Large intestine (tissue), 3 donors: ENCODE data around the gene KAZN. TPM values are rescaled to one million over a fixed set of nuclear protein-coding genes. Genes with fewer than 3 reads are reported as not detected.

Experiments used
- DNase-seq, 2 donors: peaks; one replicate each; pipeline versions ENCODE4 v3.0.0 to v3.0.0-alpha.2; 2013
- H3K27ac ChIP-seq: one replicate; pipeline ENCODE4 v1.5.1; 2013; ENCODE audit warnings: low read length
- H3K27me3 ChIP-seq: 2 replicates; pipeline ENCODE4 v1.6.1; 2013; ENCODE audit warnings: low read length; ENCODE audit not compliant: control insufficient read depth, insufficient read depth
- H3K36me3 ChIP-seq: 2 replicates; pipeline ENCODE4 v1.6.1; 2013; ENCODE audit warnings: low read length; ENCODE audit not compliant: control insufficient read depth, insufficient read depth
- H3K4me1 ChIP-seq: one replicate; pipeline ENCODE4 v1.6.1; 2013; ENCODE audit warnings: low read length; ENCODE audit not compliant: control insufficient read depth, insufficient read depth
- H3K4me3 ChIP-seq: one replicate; pipeline ENCODE4 v1.5.1; 2013; ENCODE audit warnings: low read length
- H3K9me3 ChIP-seq: one replicate; pipeline ENCODE4 v1.6.1; 2013; ENCODE audit warnings: mild to moderate bottlenecking, low read depth, low read length, moderate library complexity; ENCODE audit not compliant: control insufficient read depth
- WGBS: methylation state at CpG from one replicate; pipeline ENCODE4 v1.1.5; 2013; ENCODE audit warnings: low lambda C conversion rate; ENCODE audit not compliant: insufficient coverage; 5-methylcytosine and 5-hydroxymethylcytosine counted together
- polyA plus RNA-seq: library from polyadenylated mRNA; unstranded; fragments of 120-200 nt; gene quantifications from one replicate; pipeline ENCODE4 v1.2.1, GENCODE V29; 2013

The KAZN gene
- polyA plus RNA-seq, 1 donor, result 30.4 TPM

DNA sequence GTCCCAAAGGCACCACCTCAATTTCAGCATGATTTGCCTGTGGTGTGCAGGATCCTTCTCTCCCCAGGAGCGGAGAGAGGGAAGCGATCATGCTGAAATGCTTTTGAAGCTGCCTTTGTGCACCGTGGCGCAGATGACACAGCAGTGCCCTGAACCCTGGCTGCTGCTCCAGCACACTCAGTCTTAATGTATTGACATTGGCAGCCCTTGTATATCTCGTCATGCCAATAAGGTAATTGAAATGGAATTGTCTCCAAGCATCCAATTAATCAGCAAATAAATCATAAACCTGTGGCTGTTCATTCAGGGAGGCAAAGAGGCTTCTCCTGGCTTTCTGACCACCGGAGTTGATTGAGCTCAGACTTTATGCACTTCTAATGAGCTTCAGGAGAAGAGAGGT lies 139.8 kb downstream of the KAZN start:
- no peaks in the 10 kb centered on the region for H3K27me3 ChIP-seq
- no CpG with 5 or more reads among the region's 6 CpGs for WGBS
- no peak overlapping the region for H3K4me3 ChIP-seq
- H3K4me1 ChIP-seq, result peaks cover 4% of the 10 kb centered on the region
- no peaks in the 10 kb centered on the region for H3K36me3 ChIP-seq
- no peak overlapping the region for H3K27ac ChIP-seq
- no peak for DNase-seq
- H3K9me3 ChIP-seq, result no peaks in the 10 kb centered on the region

DNA sequence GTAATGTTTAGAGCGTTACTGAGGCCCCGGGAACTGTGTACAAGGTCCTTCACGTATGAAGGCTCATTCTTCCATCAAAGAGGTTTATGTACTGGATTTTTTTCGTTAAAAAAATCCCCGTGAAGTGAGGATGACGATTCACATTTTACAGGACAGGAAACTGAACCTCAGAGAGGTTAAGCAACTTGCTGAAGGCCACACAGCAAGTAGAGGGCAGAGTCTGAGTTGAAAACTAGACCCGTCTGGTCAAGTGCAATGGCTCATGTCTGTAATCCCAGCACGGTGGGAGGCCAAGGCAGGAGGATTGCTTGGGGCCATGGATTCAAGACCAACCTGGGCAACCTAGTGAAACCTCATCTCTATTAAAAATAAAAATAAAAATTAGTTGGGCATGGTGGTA lies 140.2 kb downstream of the KAZN start:
- Histone ChIP-seq H3K4me1 (peaks cover 4% of the 10 kb centered on the region), H3K27ac (no peak overlapping the region), H3K4me3 (no peak overlapping the region), H3K36me3 (no peaks in the 10 kb centered on the region), H3K27me3 (no peaks in the 10 kb centered on the region), H3K9me3 (no peaks in the 10 kb centered on the region)
- DNase-seq, result no peak
- WGBS, result no CpG with 5 or more reads among the region's 8 CpGs

DNA sequence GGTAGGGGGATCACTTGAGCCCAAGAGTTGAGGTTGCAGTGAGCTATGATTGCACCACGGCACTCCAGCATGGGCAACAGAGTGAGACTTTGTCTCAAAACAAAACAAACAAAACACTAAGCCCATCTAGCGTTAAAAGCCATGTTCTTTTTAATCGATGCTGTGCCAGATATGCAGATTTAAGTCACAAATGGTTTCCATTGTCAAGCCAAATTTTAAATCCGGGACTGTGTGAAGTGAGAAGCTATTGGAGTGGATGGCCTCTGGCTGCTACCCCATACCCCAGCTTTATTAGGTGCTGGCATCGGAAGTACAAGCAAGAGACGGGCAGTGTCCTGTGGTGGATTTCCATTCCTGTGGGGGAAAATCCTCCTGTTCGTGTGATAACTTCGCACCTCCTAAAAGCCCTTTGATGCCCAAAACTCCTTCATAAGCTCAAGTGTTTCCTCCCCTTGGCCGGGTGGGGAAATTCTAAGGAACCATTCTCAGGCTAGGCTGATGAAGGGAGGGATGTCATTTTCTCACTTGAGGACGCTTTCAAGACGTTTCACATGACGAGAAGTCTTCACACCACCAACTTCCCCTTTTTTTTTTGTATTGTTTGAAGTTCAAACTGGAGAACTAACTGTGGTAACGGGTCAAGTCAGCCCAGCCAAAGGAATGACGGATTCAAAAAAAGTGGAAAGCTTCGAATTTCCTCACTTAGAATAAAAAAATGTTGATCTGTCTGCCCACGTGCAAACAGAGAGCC lies 140.8 kb downstream of the KAZN start:
- DNase-seq, result no peak
- H3K9me3 ChIP-seq, result no peaks in the 10 kb centered on the region
- H3K36me3 ChIP-seq, result no peaks in the 10 kb centered on the region
- no peak overlapping the region for H3K27ac ChIP-seq
- WGBS, result no CpG with 5 or more reads among the region's 16 CpGs
- no peaks in the 10 kb centered on the region for H3K27me3 ChIP-seq
- peaks cover 4% of the 10 kb centered on the region for H3K4me1 ChIP-seq
- H3K4me3 ChIP-seq, result no peak overlapping the region

DNA sequence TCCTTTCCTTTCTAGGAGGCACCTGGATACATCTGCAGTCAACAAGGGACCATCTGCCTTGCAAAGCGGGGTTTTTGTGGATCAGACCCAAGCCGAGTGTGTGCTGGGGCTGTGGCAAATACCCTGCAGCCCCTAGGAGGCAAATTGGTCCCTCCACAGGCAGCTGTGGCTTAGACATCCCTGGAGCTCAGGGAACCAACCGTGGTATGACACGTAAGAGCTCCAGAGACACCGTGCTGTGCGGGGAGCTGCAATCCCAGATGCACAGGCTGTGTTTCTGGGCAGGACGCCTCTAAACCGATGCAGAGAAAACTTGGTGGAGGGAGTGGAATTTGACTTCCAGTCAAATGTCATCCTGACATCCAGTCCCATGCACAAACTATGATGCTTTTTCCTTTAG lies 141.5 kb downstream of the KAZN start:
- WGBS, result no CpG with 5 or more reads among the region's 8 CpGs
- no peaks in the 10 kb centered on the region for H3K9me3 ChIP-seq
- DNase-seq, result no peak
- no peaks in the 10 kb centered on the region for H3K27me3 ChIP-seq
- H3K36me3 ChIP-seq, result no peaks in the 10 kb centered on the region
- H3K4me1 ChIP-seq, result peaks cover 4% of the 10 kb centered on the region
- H3K27ac ChIP-seq, result no peak overlapping the region
- H3K4me3 ChIP-seq, result no peak overlapping the region

DNA sequence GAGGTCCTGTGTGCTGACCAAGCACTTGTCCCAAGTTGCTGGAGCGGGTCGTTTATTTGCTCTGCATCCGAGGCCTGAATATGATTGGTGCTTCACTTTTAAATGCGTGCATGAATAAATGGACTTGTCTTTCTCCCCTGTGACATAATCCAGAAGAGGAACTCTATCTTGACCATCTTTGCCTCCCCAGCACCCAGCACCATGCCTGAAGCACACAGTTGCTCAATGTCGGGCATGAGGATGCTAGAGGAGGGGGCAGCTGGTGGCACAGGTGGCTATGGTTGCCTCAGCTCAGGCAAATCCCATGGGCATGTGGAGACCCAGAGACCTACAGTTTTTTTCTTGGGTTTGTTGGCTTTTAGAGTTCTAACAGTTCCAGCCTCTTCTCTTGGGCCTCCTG lies 142.6 kb downstream of the KAZN start:
- no peak overlapping the region for H3K27ac ChIP-seq
- no peaks in the 10 kb centered on the region for H3K9me3 ChIP-seq
- no peak for DNase-seq
- no CpG with 5 or more reads among the region's 5 CpGs for WGBS
- H3K4me3 ChIP-seq, result no peak overlapping the region
- H3K36me3 ChIP-seq, result no peaks in the 10 kb centered on the region
- H3K27me3 ChIP-seq, result no peaks in the 10 kb centered on the region
- no peaks in the 10 kb centered on the region for H3K4me1 ChIP-seq

DNA sequence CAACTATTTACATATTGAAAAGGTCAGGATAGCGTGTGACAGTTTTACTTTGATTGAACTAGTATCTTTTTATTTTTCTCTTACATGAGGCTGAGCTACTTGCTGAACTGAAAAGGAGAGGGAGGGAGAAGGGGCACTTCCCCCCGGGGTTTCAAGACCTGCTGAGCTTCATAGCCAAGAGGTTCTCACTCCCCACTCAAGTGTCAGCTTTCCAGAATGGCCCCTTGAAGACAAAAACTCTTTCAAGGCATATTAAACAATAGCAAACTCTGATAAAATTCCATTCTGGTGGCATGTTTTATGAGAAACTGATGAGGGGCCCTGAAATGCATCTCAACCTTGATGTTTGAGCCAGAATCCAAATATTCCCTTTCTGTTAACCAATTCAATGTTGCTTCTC lies 143.0 kb downstream of the KAZN start:
- DNase-seq, result no peak
- Histone ChIP-seq H3K36me3 (no peaks in the 10 kb centered on the region), H3K4me3 (no peak overlapping the region), H3K27me3 (no peaks in the 10 kb centered on the region), H3K4me1 (no peaks in the 10 kb centered on the region), H3K27ac (no peak overlapping the region), H3K9me3 (no peaks in the 10 kb centered on the region)
- no CpG with 5 or more reads among the region's 2 CpGs for WGBS

DNA sequence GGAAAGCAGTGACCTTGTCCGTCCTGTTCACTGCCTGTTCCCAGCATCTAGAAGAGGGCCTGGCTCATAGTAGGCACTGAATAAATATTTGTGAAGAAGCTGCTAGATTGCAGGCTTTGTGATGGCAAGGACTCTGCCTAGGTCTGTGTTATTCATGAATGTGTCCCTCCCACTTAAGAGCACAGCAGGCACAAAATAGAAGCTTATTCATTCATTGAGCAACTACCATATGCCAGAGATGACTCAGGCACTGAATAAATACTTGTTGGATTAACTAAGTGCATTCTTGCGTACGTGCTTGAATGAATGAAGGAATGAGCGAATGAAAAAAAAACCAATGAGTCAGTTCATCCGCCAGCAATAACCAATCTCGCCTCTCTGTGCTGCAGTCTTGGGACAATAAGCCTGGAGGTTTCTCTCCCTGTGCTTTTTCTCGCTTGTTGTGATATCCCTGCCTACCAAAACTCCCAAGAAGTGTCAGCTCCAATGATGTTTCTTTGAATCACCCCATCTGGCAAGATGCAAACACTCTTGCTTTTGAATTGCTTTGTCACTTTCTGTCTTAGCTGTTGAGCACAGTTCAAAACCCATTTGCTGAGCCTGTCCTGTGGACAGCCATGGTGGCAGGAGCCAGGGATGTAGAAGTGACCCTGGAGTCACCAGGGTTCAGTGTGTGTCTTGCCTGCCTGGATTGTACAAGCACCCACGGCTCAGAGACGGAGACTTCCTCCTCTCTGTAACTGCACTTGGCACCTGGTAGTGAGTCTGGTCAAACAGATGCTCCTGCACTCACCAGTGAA lies 143.9 kb downstream of the KAZN start:
- no CpG with 5 or more reads among the region's 9 CpGs for WGBS
- no peak overlapping the region for H3K4me3 ChIP-seq
- H3K27me3 ChIP-seq, result no peaks in the 10 kb centered on the region
- H3K36me3 ChIP-seq, result no peaks in the 10 kb centered on the region
- H3K27ac ChIP-seq, result no peak overlapping the region
- H3K4me1 ChIP-seq, result no peaks in the 10 kb centered on the region
- H3K9me3 ChIP-seq, result no peaks in the 10 kb centered on the region
- no peak for DNase-seq

DNA sequence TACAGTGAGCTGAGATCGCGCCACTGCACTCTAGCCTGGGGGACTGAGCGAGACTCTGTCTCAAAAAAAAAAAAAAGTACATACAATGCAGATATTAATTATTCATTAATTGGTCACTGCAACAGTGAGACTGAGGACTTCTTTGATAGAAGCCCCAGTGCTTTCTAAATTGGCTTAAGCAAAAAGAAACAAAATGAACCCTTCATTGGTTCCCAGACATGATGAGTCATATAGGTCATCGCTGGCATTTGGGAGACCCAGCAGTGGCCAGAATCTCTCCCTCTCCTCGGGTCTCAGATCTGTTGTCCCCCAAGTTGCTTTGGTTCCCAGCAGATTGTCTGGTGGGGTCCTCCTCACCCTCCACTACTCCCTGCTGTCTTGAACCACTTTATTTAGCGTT lies 144.9 kb downstream of the KAZN start:
- no peaks in the 10 kb centered on the region for H3K9me3 ChIP-seq
- no CpG with 5 or more reads among the region's 6 CpGs for WGBS
- DNase-seq, result no peak
- no peak overlapping the region for H3K4me3 ChIP-seq
- no peaks in the 10 kb centered on the region for H3K4me1 ChIP-seq
- no peak overlapping the region for H3K27ac ChIP-seq
- H3K36me3 ChIP-seq, result no peaks in the 10 kb centered on the region
- H3K27me3 ChIP-seq, result no peaks in the 10 kb centered on the region

DNA sequence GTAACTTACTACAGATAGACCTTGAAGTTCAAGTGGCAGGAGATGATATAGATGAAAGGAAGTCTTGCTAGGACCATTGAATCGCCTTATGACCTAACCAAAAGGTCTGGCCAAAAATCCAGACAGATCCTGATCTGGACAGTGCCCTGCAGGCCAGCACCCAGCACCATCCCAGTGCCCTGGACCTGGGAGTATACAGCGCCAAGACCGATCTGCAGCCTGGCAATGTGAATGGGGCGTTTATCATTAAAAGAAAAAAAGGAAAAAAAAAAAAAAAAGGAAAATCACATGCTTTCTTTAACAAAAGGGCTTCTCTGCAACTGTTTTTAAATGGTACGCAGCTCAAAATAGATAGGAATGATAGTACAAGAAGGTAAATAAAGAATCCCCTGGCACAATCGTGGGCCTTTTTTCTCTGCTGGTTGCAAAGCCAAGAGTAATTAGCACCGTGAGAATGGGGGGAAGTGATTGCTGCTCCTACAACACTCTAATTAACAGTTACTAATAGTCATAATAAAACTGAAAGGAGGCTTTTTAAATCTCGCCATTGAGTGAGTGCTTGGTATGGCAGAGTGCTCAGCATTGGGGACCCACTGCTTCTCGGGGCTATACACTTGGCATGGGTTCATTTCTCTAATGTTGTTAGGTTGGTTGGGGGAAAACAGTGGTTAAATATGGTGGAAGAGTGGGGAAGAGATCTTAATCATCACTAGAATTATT lies 146.7 kb downstream of the KAZN start:
- WGBS, result 100% methylated on average over 1 of the region's 9 CpGs
- no peak overlapping the region for H3K4me3 ChIP-seq
- no peak for DNase-seq
- H3K36me3 ChIP-seq, result no peaks in the 10 kb centered on the region
- no peak overlapping the region for H3K27ac ChIP-seq
- H3K9me3 ChIP-seq, result no peaks in the 10 kb centered on the region
- H3K4me1 ChIP-seq, result no peaks in the 10 kb centered on the region
- H3K27me3 ChIP-seq, result no peaks in the 10 kb centered on the region

DNA sequence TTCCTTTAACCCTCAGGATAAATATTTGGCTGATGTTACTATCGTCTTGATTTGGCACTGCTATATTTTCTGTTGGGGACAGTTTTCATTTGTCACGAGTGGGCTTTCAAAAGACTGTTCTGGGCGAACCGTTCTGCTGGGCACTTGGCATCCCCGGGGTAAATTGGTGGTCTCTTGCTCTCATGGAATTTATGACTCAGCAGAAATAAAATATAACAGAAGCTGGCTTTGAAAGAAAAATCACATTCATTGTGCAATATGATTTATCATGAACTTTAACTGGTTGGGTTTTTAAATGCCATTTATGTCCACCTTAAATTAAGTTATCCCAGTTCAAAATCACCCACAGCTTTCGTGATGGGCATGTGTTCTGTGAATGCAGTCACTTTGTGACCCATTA lies 147.3 kb downstream of the KAZN start:
- Histone ChIP-seq H3K9me3 (no peaks in the 10 kb centered on the region), H3K36me3 (no peaks in the 10 kb centered on the region), H3K27me3 (no peaks in the 10 kb centered on the region), H3K4me3 (no peak overlapping the region), H3K4me1 (no peaks in the 10 kb centered on the region), H3K27ac (no peak overlapping the region)
- DNase-seq, result no peak
- WGBS, result no CpG with 5 or more reads among the region's 6 CpGs
